HG02870 (cell line): Measurements from ENCODE around the gene TFB2M.

ENCODE experiments used
- ATAC-seq: cut with Tn5 transposase; IDR thresholded peaks from one replicate; pipeline ENCODE4 v1.9.1; 2021; ENCODE audit warnings: mild to moderate bottlenecking, moderate library complexity; ENCODE audit not compliant: unreplicated experiment

The TFB2M gene

DNA sequence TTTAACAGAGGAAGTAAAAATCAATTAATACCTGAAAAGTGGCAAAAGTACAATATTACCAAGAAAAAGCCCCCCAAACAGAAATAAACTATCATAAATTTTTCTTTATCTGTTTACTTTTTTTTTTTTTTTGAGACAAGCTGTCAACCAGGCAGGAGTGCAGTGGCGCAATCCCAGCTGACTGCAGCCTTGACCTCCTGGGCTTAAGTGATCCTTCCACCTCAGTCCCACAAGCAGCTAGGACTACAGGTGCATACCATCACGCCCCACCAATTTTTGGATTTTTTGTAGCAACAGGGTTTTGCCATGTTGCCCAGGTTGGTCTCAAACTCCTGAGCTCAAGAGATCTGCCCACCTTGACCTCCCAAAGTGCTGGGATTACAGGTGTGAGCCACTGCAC is 8.0 kb downstream of the TFB2M start:
- no peak for ATAC-seq

- no peak for ATAC-seq
Measured at GRCh38 chr1:246554201-246554600, 11.9 kb downstream of the TFB2M start.

DNA sequence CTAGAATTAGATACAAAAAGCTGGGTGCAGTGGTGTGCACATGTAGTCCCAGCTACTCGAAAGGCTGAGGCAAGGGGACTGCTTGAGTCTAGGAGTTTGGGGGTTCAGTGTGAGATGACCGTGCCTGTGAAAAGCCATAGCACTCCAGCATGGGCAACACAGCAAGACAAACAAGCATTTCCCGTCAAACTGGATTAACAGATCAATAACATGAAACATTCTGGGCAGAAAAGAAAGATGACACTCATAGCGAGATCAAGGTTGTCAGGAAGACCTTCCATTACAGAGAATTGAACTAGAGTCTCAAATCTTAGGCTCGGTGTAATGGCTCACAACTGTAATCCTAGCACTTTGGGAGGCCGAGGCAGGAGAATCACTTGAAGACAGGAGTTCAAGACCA is 14.0 kb downstream of the TFB2M start:
- no peak for ATAC-seq

- ATAC-seq, result no peak
Measured at GRCh38 chr1:246550402-246550801, 15.7 kb downstream of the TFB2M start.

- no peak for ATAC-seq
Measured at GRCh38 chr1:246549665-246550064, 16.4 kb downstream of the TFB2M start.

- ATAC-seq, result no peak
Measured at GRCh38 chr1:246544001-246544400, 22.1 kb downstream of the TFB2M start.

DNA sequence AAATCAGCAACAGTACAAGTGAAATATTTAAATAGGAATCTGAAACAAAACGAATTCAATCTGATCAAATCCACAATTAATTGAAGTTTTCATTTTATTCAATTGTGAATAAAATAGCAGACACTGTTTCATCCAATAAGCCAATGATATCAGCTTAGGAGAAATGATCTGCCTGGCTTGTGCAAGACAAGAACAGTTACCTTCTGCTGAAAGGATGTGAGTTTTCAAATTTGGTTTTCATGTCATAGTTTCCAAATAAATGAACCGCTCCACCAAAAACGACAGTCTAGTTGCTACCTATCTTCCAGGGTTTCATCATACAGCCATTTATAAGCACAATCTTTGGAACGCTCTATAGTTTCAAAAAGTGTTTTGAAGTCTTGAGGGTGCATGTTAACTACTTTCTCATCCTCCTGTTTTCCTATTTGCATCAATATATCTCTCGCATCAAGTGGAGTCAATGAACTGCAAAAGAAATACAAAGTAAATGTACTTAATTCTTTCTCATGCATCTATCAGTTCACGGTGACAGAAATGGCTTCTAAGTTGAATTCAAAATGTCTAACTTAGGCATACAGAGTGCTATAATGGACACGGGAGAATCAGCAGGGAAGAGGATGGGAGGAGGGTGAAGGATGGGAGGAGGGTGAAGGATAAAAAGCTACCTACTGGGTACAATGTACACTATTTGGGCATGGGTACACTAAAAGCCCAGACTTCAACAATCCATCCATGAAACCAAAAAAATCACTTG is 25.1 kb downstream of the TFB2M start:
- ATAC-seq, result no peak

DNA sequence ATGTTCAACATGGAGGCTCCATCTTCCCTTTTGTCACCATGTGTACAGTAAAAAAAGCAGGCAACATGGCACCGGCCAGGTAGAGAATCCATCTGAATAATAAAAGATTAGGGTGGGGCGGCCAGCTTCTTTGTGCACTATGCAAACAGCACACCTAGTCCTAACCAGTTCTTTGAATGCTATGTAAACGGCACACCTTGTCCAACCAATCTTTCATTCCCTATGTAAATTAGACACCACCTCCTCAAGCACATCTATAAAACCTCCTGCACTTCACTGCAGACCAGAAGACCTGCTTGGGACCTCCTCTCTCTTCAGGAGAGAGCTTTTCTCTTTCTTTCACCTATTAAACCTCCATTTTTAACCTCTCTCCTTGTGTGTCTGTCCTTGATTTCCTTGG is 28.2 kb downstream of the TFB2M start:
- ATAC-seq, result no peak

DNA sequence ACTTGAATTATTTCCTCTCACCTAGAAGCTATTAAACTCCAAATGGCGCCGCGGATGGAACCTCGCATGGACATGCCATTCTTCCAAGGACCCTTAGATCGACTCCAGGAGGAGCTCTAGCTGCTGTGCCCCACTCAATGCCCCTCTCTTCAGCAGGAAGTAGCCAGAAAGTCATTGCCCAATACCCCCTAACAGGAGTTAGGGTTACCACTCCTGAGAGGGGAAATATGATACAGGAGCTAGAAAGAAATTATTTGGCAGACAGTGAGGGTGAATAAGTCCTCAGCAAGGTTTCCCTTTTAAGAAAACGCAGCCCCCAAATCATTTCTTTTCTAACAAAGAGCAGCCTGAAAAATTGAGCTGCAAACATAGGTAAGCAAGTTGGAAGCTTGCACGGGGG is 28.6 kb downstream of the TFB2M start:
- no peak for ATAC-seq

- ATAC-seq, result no peak
Measured at GRCh38 chr1:246534114-246534513, 31.9 kb downstream of the TFB2M start.

DNA sequence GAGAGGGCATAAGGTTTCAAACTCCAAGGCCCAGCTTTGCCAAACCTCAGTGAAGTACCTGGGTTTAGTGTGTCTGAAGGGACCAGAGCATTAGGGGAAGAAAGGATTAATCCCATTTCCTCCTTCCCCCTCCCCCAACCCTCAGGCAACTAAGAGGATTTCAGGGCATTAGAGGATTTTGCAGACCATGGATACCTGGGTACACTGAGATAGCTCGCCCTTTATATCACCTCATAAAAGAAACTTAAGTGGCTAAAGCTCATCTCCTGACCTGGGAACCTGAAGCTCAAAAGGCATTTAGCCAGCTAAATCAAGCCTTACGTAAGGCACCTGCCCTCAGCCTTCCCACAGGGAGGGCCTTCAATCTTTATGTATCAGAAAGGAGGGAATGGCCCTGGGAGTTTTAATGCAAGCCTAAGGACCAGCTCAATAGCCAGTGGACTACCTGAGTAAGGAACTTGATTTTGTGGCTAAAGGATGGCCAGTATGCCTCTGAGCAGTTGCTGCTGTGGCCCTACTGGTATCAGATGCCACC is 32.6 kb downstream of the TFB2M start:
- ATAC-seq, result no peak

- ATAC-seq, result no peak
Measured at GRCh38 chr1:246532519-246532918, 33.5 kb downstream of the TFB2M start.

- no peak for ATAC-seq
Measured at GRCh38 chr1:246530482-246530881, 35.6 kb downstream of the TFB2M start.

DNA sequence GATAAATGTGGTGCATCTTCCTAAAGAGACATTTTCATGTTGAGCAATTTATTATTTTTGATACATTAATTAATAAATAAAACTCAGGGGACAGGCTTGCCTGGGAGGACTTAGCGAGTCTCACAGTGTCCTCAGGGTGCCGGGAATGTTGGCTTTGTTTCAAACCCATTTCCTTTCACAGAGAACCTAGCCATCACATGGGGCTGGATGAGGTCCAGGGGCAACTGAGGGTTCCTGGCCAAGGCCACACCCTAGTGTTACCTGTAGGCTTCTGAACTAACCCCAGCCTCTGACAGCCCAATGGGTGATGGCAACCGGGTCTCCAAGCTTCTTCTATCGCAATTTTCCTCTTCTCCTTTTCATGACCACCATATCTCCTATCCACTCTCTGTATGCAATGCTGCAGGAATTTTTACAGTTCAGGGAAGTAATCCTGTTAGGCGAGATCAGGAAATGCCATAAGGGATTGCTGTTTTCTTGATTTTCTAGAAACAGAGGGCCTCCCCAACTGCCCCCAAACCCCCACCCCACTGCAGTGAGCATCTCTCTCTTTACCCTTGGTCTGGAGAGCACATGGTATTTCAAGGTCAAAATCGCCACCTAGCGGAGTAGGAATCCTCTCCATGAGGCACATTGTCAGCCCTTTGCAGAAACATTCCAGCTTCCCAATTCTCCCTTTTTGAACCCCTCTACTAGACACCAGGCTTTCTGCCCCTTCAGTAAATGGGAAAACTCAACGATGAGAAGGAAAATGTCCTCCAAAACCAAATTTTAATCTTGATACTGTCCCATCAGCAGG is 36.9 kb downstream of the TFB2M start:
- no peak for ATAC-seq

DNA sequence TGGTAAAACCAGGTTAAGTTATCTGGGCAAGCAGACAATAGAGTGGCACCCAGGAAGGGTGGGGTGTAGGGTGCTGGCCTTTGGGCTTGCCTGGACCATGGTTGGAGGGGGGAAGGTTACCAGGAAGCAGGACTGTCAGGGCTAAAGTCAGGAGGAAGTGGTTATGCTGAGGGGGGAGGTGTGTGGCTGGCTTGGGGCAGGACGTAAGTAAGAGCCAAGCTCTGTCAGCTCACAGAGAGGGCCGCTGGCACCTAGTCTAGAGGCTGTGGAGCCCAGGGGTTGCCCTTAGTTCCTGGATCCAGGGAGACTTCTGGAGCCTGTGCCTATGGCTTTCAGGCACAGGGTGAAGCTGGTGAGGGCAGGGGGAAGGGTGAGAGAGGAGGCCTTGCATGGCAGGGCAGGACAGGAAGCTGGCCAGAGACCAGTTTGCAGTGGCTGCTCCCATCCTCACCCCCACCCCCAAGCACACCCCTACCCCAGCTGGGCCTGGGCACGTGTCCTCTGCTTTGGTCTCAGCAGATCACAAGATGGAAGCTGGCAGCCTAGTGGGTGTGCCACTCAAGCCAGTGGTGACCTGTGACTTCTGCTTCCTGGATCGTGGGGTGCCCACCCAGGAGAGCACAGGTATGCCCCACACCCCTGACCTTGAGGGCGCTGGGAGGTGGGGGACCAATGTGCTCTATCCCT is 38.5 kb downstream of the TFB2M start:
- ATAC-seq, result no peak

GRCh38 chr1:246526915-246527314 is 39.1 kb downstream of the TFB2M start:
- ATAC-seq, result no peak

DNA sequence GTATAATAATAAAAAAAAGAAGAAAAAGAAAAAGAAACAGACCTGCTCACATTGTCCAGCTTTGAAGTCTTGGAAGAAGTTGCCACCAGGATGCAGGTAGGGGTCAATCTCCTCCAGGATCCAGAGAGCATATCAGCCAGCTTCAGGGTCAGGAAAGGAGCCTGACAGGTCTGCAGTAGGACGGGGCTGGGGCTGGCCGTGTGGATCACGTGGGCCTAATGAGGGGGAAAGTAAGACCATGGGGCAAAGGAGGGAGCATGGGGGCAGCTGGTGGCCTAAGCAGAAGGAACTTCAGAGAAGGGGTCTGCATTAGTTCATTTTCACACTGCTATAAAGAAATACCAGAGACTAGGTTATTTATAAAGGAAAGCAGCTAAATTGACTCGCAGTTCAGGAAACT is 39.7 kb downstream of the TFB2M start:
- no peak for ATAC-seq

DNA sequence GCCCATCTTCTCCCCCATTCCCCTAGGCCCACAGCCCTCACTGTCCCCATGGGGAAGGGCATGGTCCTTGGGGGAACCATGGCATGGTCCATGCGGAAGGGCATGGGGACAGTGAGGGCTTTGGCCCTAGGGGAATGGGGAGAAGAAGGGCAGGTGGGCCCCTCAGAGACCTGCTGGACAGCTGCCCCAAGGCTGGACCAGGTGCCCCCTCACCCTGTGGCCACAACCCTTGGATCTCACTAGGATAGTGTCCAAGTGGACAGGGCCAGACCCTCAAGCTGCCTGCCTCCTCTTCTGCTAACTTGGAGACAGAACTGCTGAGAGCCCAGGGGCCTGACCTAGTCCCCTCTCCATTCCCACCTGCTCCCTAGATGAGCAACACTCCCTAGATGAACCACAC is 46.5 kb downstream of the TFB2M start:
- no peak for ATAC-seq

- no peak for ATAC-seq
Measured at GRCh38 chr1:246518456-246519205, 47.4 kb downstream of the TFB2M start.

DNA sequence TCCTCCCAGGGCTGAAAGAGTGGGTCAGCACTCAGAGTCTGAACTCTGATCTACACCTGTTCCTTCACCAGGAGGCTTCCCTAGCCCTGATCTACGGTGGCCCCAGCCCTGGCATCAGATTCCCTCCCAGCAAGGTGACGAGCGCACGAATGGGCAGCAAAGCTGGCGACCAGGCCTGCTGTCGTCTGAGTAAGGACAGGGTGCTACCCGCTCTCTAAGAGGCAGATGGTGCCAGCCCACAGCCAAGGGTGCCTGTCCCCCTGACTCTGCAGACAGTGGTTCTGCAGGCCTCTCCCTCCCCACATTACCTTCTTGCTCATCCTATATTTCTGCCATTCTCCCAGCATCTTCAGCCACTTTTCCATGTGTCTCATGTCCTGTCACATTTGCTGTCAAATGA is 48.7 kb downstream of the TFB2M start:
- ATAC-seq, result no peak

DNA sequence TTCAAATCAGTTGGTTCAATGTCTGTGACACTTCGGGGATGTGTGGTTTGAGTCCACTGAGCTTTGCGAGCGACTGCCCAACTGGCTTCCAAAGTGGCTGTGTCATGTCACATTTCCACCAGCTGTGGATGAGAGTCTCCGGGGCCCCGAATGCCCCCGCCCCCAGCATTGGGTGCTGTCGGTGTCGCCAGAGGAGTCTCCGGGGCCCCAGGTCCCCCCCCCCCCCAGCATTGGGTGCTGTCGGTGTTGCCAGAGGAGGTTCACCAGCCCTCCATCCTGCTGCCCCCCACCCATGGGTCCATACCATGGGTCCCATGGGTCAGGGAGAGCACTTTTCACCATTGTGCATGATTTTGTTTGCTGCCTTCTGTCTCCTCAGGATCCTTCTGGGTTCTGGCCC is 49.9 kb downstream of the TFB2M start:
- no peak for ATAC-seq
